ENCODE data around the gene PRSS1.
"Not testable (repeated sequence)": the region's sequence is repeated elsewhere in the genome, so short reads cannot be mapped to it uniquely, and the experiment has no call there.

The PRSS1 gene

GRCh38 chr7:142749218-142749993, at the start of gene PRSS1:
Gene PRSS1 (plus strand): TSS chr7:142749472. CDS start chr7:142749485, 13 bp downstream.
- Mint-ChIP-seq H3K4me1 (no peaks in the 10 kb centered on the region), H3K27me3 (no peaks in the 10 kb centered on the region), H3K27ac (no peak within 1 kb of the TSS), H3K4me3 (no peak within 1 kb of the TSS), H3K9me3 (no peaks in the 10 kb centered on the region)
- DNase-seq: no peak
- ATAC-seq: no peak

GRCh38 chr7:142700935-142701334, 48.3 kb upstream of the PRSS1 start:
- Mint-ChIP-seq H3K27ac (peak overlapping the region in 1 of 2 donors; percentile 57), H3K4me3 (peak overlapping the region in 1 of 2 donors; percentile 39), H3K4me1 (peaks cover 19% of the 10 kb centered on the region)
- not testable (repeated sequence) for DNase-seq, H3K27me3 Mint-ChIP-seq, ATAC-seq, H3K9me3 Mint-ChIP-seq

DNA sequence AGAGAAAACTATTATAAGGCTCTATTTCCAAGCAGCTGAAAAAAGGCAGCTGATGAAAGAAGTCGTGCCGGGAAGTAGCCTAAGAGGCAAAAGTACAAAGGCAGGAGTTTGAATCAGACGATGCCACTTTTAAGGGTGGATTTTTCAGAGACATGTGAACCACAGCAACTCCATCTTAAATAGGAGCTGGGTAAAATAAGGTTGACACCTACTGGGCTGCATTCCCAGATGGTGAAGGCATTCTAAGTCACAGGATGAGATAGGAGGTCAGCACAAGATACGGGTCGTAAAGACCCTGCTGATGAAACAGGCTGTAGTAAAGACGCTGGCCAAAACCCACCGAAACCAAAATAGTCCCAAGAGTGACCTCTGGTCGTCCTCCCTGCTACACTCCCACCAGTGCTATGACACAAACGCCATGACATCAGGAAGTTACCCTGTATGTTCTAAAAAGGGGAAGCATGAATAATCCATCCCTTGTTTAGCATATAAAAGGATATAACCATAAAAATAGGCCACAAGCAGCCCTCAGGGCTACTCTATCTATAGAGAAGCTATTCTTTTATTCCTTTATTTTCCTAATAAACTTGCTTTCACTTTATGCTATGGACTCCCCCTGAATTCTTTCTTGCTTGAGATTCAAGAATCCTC, 45.5 kb upstream of the PRSS1 start:
- Mint-ChIP-seq H3K4me1 (peaks cover 22% of the 10 kb centered on the region), H3K9me3 (no peaks in the 10 kb centered on the region)
- no peak for ATAC-seq

GRCh38 chr7:142708726-142709125, 40.5 kb upstream of the PRSS1 start:
- not testable (repeated sequence) for H3K9me3 Mint-ChIP-seq, ATAC-seq, H3K27me3 Mint-ChIP-seq, H3K4me3 Mint-ChIP-seq, DNase-seq
- Mint-ChIP-seq H3K27ac (peak overlapping the region in 1 of 2 donors; percentile 76), H3K4me1 (peaks cover 34% of the 10 kb centered on the region)

More for the DNA sequence above, 45.5 kb upstream of the PRSS1 start:
- DNase-seq: no peak
- no peaks in the 10 kb centered on the region for H3K27me3 Mint-ChIP-seq
- no peak overlapping the region for H3K4me3 Mint-ChIP-seq
- peak overlapping the region in 1 of 2 donors; percentile 72 for H3K27ac Mint-ChIP-seq

GRCh38 chr7:142709921-142710320, 39.4 kb upstream of the PRSS1 start:
- DNase-seq (no peak), ATAC-seq (no peak)

GRCh38 chr7:142711196-142711595, 38.1 kb upstream of the PRSS1 start:
- no peaks in the 10 kb centered on the region for H3K9me3 Mint-ChIP-seq
- peak overlapping the region in 1 of 2 donors; percentile 76 for H3K27ac Mint-ChIP-seq
- peak overlapping the region; percentile 84 to 88 for H3K4me3 Mint-ChIP-seq
- DNase-seq: peak in 1 of 2 donors; percentile 10
- H3K27me3 Mint-ChIP-seq: no peaks in the 10 kb centered on the region
- peak; percentile 55 for ATAC-seq
- H3K4me1 Mint-ChIP-seq: peaks cover 43% of the 10 kb centered on the region

More at GRCh38 chr7:142709921-142710320, 39.4 kb upstream of the PRSS1 start:
- no peaks in the 10 kb centered on the region for H3K27me3 Mint-ChIP-seq
- peak overlapping the region in 1 of 2 donors; percentile 41 for H3K27ac Mint-ChIP-seq
- H3K4me3 Mint-ChIP-seq: peak overlapping the region in 1 of 2 donors; percentile 46
- H3K4me1 Mint-ChIP-seq: peaks cover 43% of the 10 kb centered on the region
- H3K9me3 Mint-ChIP-seq: no peaks in the 10 kb centered on the region

GRCh38 chr7:142711746-142712616, 37.3 kb upstream of the PRSS1 start:
- Mint-ChIP-seq H3K27me3 (no peaks in the 10 kb centered on the region), H3K27ac (peak overlapping the region; percentile 67 to 91), H3K9me3 (no peaks in the 10 kb centered on the region), H3K4me3 (peak overlapping the region; percentile 84 to 88), H3K4me1 (peaks cover 50% of the 10 kb centered on the region)
- DNase-seq (peak; percentile 26 to 46), ATAC-seq (peak; percentile 97)

DNA sequence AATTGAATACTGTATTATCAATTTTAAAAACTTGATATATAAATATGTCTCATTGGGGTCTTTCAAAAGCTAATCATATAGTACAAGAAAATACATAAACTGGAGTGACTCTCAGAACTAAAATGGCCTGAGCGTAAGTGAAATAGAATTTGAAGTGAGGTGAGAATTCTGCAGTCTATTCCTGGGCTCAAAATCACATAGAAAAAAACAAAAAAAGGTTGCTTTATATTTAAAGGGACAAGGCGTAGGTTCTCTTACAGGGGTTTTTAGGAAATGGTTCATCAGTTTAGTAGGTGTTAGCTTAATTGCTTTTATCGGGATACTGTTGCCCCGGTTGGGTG, 36.7 kb upstream of the PRSS1 start:
- Mint-ChIP-seq H3K27ac (no peak overlapping the region), H3K27me3 (no peaks in the 10 kb centered on the region), H3K4me1 (peaks cover 52% of the 10 kb centered on the region), H3K4me3 (peak overlapping the region in 1 of 2 donors; percentile 88), H3K9me3 (no peaks in the 10 kb centered on the region)
- no peak for DNase-seq
- ATAC-seq: no peak

DNA sequence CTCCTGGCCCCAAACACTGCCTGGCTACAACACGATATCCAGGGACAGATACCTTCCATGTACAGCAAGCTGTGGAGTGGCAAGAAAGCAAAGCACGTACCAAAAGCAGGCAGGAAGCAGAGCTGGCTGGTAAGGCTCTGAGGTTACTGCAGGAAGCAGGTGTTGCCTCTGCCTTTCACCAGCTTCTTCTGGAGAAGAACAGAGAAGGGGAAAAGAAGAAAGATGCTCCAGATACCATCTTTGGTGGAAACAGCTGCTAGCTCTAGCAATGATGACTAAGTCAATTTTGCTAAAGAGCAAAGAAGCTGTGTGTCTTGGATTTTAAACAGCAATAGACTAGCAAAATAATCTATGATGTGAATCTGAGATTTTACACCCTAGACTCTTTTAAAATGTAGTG, 34.9 kb upstream of the PRSS1 start:
- Mint-ChIP-seq H3K4me3 (peak overlapping the region; percentile 46 to 55), H3K27me3 (no peaks in the 10 kb centered on the region), H3K27ac (peak overlapping the region; percentile 81 to 88), H3K4me1 (peaks cover 52% of the 10 kb centered on the region), H3K9me3 (no peaks in the 10 kb centered on the region)
- no peak for ATAC-seq
- peak in 1 of 2 donors; percentile 10 for DNase-seq

DNA sequence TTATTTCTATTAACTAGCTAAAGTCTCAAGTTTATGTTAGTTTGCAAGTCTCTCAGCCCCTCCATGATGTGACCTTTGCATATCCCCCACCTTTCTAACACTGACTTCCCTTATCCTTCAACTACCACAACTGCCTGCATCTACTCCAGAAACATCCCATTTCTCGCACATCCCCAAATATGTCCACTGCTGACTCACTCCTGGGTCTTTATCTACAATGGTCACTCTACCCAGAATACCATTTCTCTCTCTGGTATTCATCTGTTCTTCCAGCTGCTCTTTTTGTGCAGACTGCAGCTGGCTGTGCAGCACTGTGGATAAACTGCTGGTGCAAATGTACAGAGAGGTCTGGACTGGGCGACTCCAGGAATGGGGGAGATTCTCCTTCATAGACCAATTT, 32.7 kb upstream of the PRSS1 start:
- H3K9me3 Mint-ChIP-seq: no peaks in the 10 kb centered on the region
- no peak for DNase-seq
- no peaks in the 10 kb centered on the region for H3K27me3 Mint-ChIP-seq
- H3K27ac Mint-ChIP-seq: peak overlapping the region in 1 of 2 donors; percentile 75
- peak overlapping the region; percentile 29 to 61 for H3K4me3 Mint-ChIP-seq
- peaks cover 43% of the 10 kb centered on the region for H3K4me1 Mint-ChIP-seq
- no peak for ATAC-seq

DNA sequence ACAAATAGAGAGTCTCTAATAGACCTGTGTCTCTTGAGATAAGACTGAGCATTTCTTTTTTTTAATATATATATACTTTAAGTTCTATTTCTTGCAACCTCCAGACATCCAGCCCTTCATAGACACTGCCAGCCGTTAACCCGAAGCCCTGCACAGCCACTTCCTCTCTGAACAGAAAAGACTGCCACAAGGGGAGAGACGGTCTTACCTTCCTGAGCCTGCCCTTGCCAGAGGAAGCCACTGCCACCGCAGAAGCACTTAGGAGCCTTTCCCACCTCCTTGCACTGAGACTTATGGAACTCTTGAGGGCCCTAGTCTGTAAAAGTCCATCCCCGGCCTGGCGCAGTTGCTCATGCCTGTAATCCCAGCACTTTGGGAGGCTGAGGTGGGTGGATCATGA, 31.8 kb upstream of the PRSS1 start:
- H3K27ac Mint-ChIP-seq: no peak overlapping the region
- H3K9me3 Mint-ChIP-seq: no peaks in the 10 kb centered on the region
- H3K27me3 Mint-ChIP-seq: no peaks in the 10 kb centered on the region
- peaks cover 37% of the 10 kb centered on the region for H3K4me1 Mint-ChIP-seq
- peak overlapping the region in 1 of 2 donors; percentile 41 for H3K4me3 Mint-ChIP-seq
- ATAC-seq (peak; percentile 54), DNase-seq (peak in 1 of 2 donors; percentile 9)

- Mint-ChIP-seq H3K4me1 (peaks cover 33% of the 10 kb centered on the region), H3K9me3 (no peaks in the 10 kb centered on the region), H3K27ac (no peak overlapping the region), H3K4me3 (peak overlapping the region in 1 of 2 donors; percentile 47), H3K27me3 (no peaks in the 10 kb centered on the region)
- ATAC-seq: no peak
- DNase-seq: no peak
Measured at GRCh38 chr7:142718313-142718712, 31.0 kb upstream of the PRSS1 start.

- H3K4me1 Mint-ChIP-seq: peaks cover 21% of the 10 kb centered on the region
- ATAC-seq (peak; percentile 56), DNase-seq (no peak)
- peak overlapping the region; percentile 57 to 60 for H3K4me3 Mint-ChIP-seq
- no peaks in the 10 kb centered on the region for H3K27me3 Mint-ChIP-seq
- H3K27ac Mint-ChIP-seq: no peak overlapping the region
- no peaks in the 10 kb centered on the region for H3K9me3 Mint-ChIP-seq
Measured at GRCh38 chr7:142720172-142720773, 29.0 kb upstream of the PRSS1 start.

DNA sequence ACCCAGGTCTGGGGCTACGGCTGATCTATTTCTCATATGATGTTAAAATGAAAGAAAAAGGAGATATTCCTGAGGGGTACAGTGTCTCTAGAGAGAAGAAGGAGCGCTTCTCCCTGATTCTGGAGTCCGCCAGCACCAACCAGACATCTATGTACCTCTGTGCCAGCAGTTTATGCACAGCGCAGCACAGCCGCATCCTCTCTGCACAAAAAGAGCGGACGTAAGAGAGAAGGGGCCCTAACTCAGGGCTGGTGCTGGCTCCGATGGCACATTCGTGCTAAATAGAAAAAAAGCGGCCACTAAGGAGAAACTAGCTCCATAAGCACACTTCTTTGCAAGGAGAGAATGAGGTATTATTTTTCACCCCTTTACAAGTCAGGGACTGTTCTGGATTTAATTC, 28.3 kb upstream of the PRSS1 start:
- Mint-ChIP-seq H3K9me3 (no peaks in the 10 kb centered on the region), H3K27ac (no peak overlapping the region), H3K27me3 (no peaks in the 10 kb centered on the region), H3K4me3 (peak overlapping the region; percentile 57 to 60), H3K4me1 (peaks cover 21% of the 10 kb centered on the region)
- ATAC-seq (no peak), DNase-seq (no peak)

DNA sequence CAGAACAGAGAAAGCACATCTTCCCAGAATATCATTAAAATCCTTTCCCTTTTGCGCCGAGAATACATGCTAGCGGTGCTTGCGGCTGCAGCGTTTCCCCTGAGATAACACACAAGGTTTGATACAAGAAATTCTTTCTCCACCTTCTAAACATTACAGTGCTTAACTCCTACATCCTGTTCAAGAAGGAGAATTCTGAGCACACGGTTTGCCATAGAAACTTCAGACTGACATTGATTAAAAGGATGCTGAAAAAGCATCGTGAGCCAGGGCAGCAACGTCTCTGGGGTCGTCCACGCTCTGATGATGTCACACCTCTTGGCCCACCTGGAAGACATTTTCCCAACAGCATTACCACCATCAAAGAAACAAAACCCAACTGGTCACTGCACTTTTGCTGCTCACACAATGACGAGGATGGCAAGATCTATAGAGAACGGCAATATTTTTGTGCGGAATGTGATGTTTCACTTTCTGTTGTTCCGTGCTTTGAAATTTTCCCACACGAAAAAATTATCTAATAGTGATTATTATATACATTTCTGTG, 27.0 kb upstream of the PRSS1 start:
- H3K27me3 Mint-ChIP-seq: no peaks in the 10 kb centered on the region
- H3K4me1 Mint-ChIP-seq: peaks cover 13% of the 10 kb centered on the region
- no peaks in the 10 kb centered on the region for H3K9me3 Mint-ChIP-seq
- DNase-seq (no peak), ATAC-seq (no peak)
- H3K27ac Mint-ChIP-seq: peak overlapping the region in 1 of 2 donors; percentile 26
- H3K4me3 Mint-ChIP-seq: peak overlapping the region; percentile 75 to 82
